Neural cell (in vitro differentiated cells): ENCODE data around the gene CELA3A. TPM values are rescaled to one million over a fixed set of nuclear protein-coding genes. Genes with fewer than 3 reads are reported as not detected.

Experiments
- H2AFZ ChIP-seq: fragments of 200-600, 300-800 bp; sonication (generic), shearing (Covaris generic); 2 replicates; pipeline ENCODE4 v1.6.0; 2014; ENCODE audit warnings: low read depth, mild to moderate bottlenecking, antibody characterized with exemption, low read length, moderate library complexity
- H3F3A ChIP-seq: fragments of 200-600 bp; shearing (Covaris generic); 2 replicates; pipeline ENCODE4 v1.6.1; 2016; ENCODE audit warnings: mild to moderate bottlenecking, moderate library complexity, mixed read lengths, antibody characterized with exemption, low read length; ENCODE audit not compliant: insufficient read depth, poor library complexity, severe bottlenecking
- H3K27ac ChIP-seq: fragments of 200-600, 300-800 bp; sonication (generic), shearing (Covaris generic); 2 replicates; pipeline ENCODE4 v1.5.1; 2014; ENCODE audit warnings: mild to moderate bottlenecking, low read length, moderate library complexity
- H3K27me3 ChIP-seq: fragments of 300-800, 200-600 bp; sonication (generic), shearing (Covaris generic); 2 replicates; pipeline ENCODE4 v1.6.0; 2014; ENCODE audit warnings: mild to moderate bottlenecking, low read depth, low read length, moderate library complexity; ENCODE audit not compliant: insufficient read depth
- H3K36me3 ChIP-seq: fragments of 300-800, 200-600 bp; sonication (generic), shearing (Covaris generic); 2 replicates; pipeline ENCODE4 v1.5.1; 2014; ENCODE audit warnings: mild to moderate bottlenecking, antibody characterized with exemption, low read length, moderate library complexity; ENCODE audit not compliant: insufficient read depth
- H3K4me2 ChIP-seq: fragments of 300-800, 200-600 bp; sonication (generic), shearing (Covaris generic); 2 replicates; pipeline ENCODE4 v1.6.0; 2014; ENCODE audit warnings: mild to moderate bottlenecking, low read length
- H3K4me3 ChIP-seq: fragments of 300-800, 200-600 bp; sonication (generic), shearing (Covaris generic); 2 replicates; pipeline ENCODE4 v1.5.1; 2014; ENCODE audit warnings: mild to moderate bottlenecking, low read length, moderate library complexity
- H3K79me2 ChIP-seq: fragments of 200-600 bp; shearing (Covaris generic); replicated peaks from 2 replicates; pipeline ENCODE4 v1.6.0; 2014; ENCODE audit warnings: mild to moderate bottlenecking, low read length, moderate library complexity; ENCODE audit not compliant: insufficient read depth
- H3K9ac ChIP-seq: fragments of 300-800, 200-600 bp; sonication (generic), shearing (Covaris generic); 2 replicates; pipeline ENCODE4 v1.6.1; 2016; ENCODE audit warnings: mild to moderate bottlenecking, low read length, mixed read lengths
- H3K9me2 ChIP-seq: fragments of 200-600 bp; shearing (Covaris generic); 2 replicates; pipeline ENCODE4 v1.6.1; 2016; ENCODE audit warnings: mild to moderate bottlenecking, low read length, mixed read lengths; ENCODE audit not compliant: insufficient read depth
- H3K9me3 ChIP-seq: fragments of 200-600, 300-800 bp; sonication (generic), shearing (Covaris generic); 2 replicates; pipeline ENCODE4 v1.6.1; 2016; ENCODE audit warnings: mild to moderate bottlenecking, mixed run types, low read length, moderate library complexity, mixed read lengths
- H4K20me1 ChIP-seq: fragments of 200-600 bp; shearing (Covaris generic); 2 replicates; pipeline ENCODE4 v1.6.1; 2016; ENCODE audit warnings: mild to moderate bottlenecking, mixed run types; ENCODE audit not compliant: insufficient read depth
- CTCF ChIP-seq: fragments of 450-650 bp; IDR thresholded peaks from 2 replicates; pipeline ENCODE4 v1.5.1; 2014; ENCODE audit warnings: antibody characterized with exemption, mild to moderate bottlenecking, moderate library complexity; ENCODE audit not compliant: poor library complexity, severe bottlenecking
- EP300 ChIP-seq: fragments of 450-650 bp; conservative IDR thresholded peaks from 2 replicates; pipeline ENCODE4 v1.6.1; 2014; ENCODE audit warnings: antibody characterized with exemption, mild to moderate bottlenecking, moderate library complexity; ENCODE audit not compliant: poor library complexity, severe bottlenecking
- EZH2 ChIP-seq: fragments of 200-600, 300-800 bp; shearing (Covaris generic), sonication (generic); IDR thresholded peaks from 2 replicates; pipeline ENCODE4 v1.6.1; 2014; ENCODE audit warnings: antibody characterized with exemption, low read length, borderline replicate concordance, mild to moderate bottlenecking; ENCODE audit not compliant: insufficient read depth, poor library complexity, severe bottlenecking
- MXI1 ChIP-seq: fragments of 450-650 bp; conservative IDR thresholded peaks from 2 replicates; pipeline ENCODE4 v1.6.1; 2014; ENCODE audit warnings: antibody characterized with exemption, mild to moderate bottlenecking; ENCODE audit not compliant: poor library complexity, severe bottlenecking
- POLR2AphosphoS5 ChIP-seq: IDR thresholded peaks from 2 replicates; pipeline ENCODE4 v1.6.1; 2012
- RAD21 ChIP-seq: fragments of 450-650 bp; conservative IDR thresholded peaks from 2 replicates; pipeline ENCODE4 v1.6.1; 2014; ENCODE audit warnings: antibody characterized with exemption, mild to moderate bottlenecking, moderate library complexity
- REST ChIP-seq: IDR thresholded peaks from 2 replicates; pipeline ENCODE4 v1.6.1; 2012; ENCODE audit warnings: borderline replicate concordance
- SMC3 ChIP-seq: fragments of 450-650 bp; conservative IDR thresholded peaks from 2 replicates; pipeline ENCODE4 v1.6.1; 2014; ENCODE audit warnings: antibody characterized with exemption, mild to moderate bottlenecking, moderate library complexity; ENCODE audit not compliant: poor library complexity
- TAF1 ChIP-seq: IDR thresholded peaks from 2 replicates; pipeline ENCODE4 v1.6.1; 2012; ENCODE audit warnings: low read depth
- polyA plus RNA-seq: library from polyadenylated mRNA; depleted of rRNA; stranded (reverse); fragments of >200 nt; gene quantifications from 2 replicates; pipeline ENCODE4 v1.2.3, GENCODE V29; 2014

Gene CELA3A
- polyA plus RNA-seq, 1 donor from 2014 or later: not detected

- Histone ChIP-seq H4K20me1 (no peaks in the 10 kb centered on the region), H3K9me2 (no peaks in the 10 kb centered on the region), H2AFZ (no peak overlapping the region), H3K27me3 (no peaks in the 10 kb centered on the region), H3F3A (no peaks in the 10 kb centered on the region), H3K9ac (no peak overlapping the region), H3K79me2 (no peaks in the 10 kb centered on the region), H3K4me3 (no peak overlapping the region), H3K27ac (no peak overlapping the region), H3K4me2 (no peak overlapping the region), H3K36me3 (no peaks in the 10 kb centered on the region), H3K9me3 (no peaks in the 10 kb centered on the region)
- TF ChIP-seq TAF1 (no peak), EZH2 (no peak), SMC3 (no peak), MXI1 (no peak), REST (no peak), EP300 (no peak), POLR2AphosphoS5 (no peak), CTCF (no peak), RAD21 (no peak)
Observed at GRCh38 chr1:22043198-22043769, 41.8 kb downstream of the CELA3A start.

GRCh38 chr1:22044690-22045420 is 43.4 kb downstream of the CELA3A start:
- no peaks in the 10 kb centered on the region for H3F3A ChIP-seq
- no peak overlapping the region for H3K9ac ChIP-seq
- H2AFZ ChIP-seq: no peak overlapping the region

More at GRCh38 chr1:22044690-22045420, 43.4 kb downstream of the CELA3A start:
- H3K27ac ChIP-seq: no peak overlapping the region
- H4K20me1 ChIP-seq: no peaks in the 10 kb centered on the region
- H3K4me2 ChIP-seq: no peak overlapping the region
- no peaks in the 10 kb centered on the region for H3K79me2 ChIP-seq
- no peaks in the 10 kb centered on the region for H3K36me3 ChIP-seq
- H3K27me3 ChIP-seq: no peaks in the 10 kb centered on the region
- H3K4me3 ChIP-seq: no peak overlapping the region
- TF ChIP-seq CTCF (no peak), POLR2AphosphoS5 (no peak), MXI1 (no peak)
- no peaks in the 10 kb centered on the region for H3K9me2 ChIP-seq
- no peaks in the 10 kb centered on the region for H3K9me3 ChIP-seq
